HCT116 (cell line): ENCODE data around the gene KRT86. TPM values are rescaled to one million over a fixed set of nuclear protein-coding genes. Genes with fewer than 3 reads are reported as not detected.

Experiments used
- ATAC-seq: fragments of 200-7000 bp; cut with Tn5 transposase; 2 replicates; pipeline ENCODE4 v1.9.1; 2020; ENCODE audit warnings: mild to moderate bottlenecking, moderate library complexity
- BruUV-seq: library from RNA; stranded (reverse); fragments of 400-500 nt; replicated peaks from 2 replicates; lab custom pipeline; 2021; lab: Mats Ljungman, UMichigan
- CTCF ChIA-PET: fragments of 300-600 bp; sonication (Branson Sonifier 250); formaldehyde crosslinking; loops from one replicate; lab custom pipeline; 2021; ENCODE audit warnings: antibody characterized with exemption; lab: Charles Lee
- POLR2A ChIA-PET: fragments of 300-600, 350-600 bp; sonication (Branson Sonifier 250); formaldehyde crosslinking; loops from one replicate; lab custom pipeline; 2021; ENCODE audit warnings: antibody characterized with exemption; lab: Charles Lee
- RAD21 ChIA-PET, 2 experiments: fragments of 300-600 bp; sonication (Branson Sonifier 250); formaldehyde crosslinking; loops; one replicate each; lab custom pipeline; 2023; ENCODE audit warnings: low total read pairs in 2 of 2; ENCODE audit not compliant: uncharacterized antibody in 2 of 2, unreplicated experiment in 2 of 2, low non-redundant PET in 1 of 2; lab: Charles Lee
- DNase-seq: peaks from one replicate; pipeline ENCODE4 v3.0.0-alpha.2; 2010; ENCODE audit warnings: low read depth, low spot score
- H2AFZ ChIP-seq: fragments of 200-600 bp; shearing (Covaris generic), sonication (generic); 2 replicates; pipeline ENCODE4 v1.6.1; 2017; ENCODE audit warnings: low read depth, mixed run types, mixed read lengths, antibody characterized with exemption, low read length; ENCODE audit not compliant: poor library complexity, severe bottlenecking
- H3K27ac ChIP-seq: 2 replicates; pipeline ENCODE4 v1.5.1; 2012; ENCODE audit warnings: low read depth, low read length
- H3K27me3 ChIP-seq: fragments of 200-600 bp; sonication (generic); 2 replicates; pipeline ENCODE4 v1.6.1; 2016; ENCODE audit warnings: mixed run types, low read length, mixed read lengths; ENCODE audit not compliant: insufficient read depth
- H3K36me3 ChIP-seq, 2 experiments: fragments of 200-500 bp in 1 of 2; fragments of 200-600 bp in 1 of 2; sonication (Bioruptor generic) in 1 of 2; sonication (generic) in 1 of 2; 2 replicates each; pipeline versions ENCODE4 v1.5.1 to v1.6.1; 2014 to 2016; ENCODE audit warnings: low read length in 2 of 2, inconsistent platforms in 1 of 2, mixed read lengths in 1 of 2, mixed run types in 1 of 2; ENCODE audit not compliant: insufficient read depth in 2 of 2, control insufficient read depth in 1 of 2
- H3K4me1 ChIP-seq, 2 experiments: fragments of 200-600 bp in 1 of 2; sonication (generic) in 1 of 2; 2 replicates each; pipeline versions ENCODE4 v1.5.1 to v1.6.1; 2012 to 2017; ENCODE audit warnings: low read length in 2 of 2, inconsistent platforms in 1 of 2, mild to moderate bottlenecking in 1 of 2, mixed read lengths in 1 of 2, mixed run types in 1 of 2, moderate library complexity in 1 of 2; ENCODE audit not compliant: insufficient read depth in 2 of 2, control insufficient read depth in 1 of 2
- H3K4me2 ChIP-seq: fragments of 200-600 bp; sonication (generic); 2 replicates; pipeline ENCODE4 v1.6.1; 2017; ENCODE audit warnings: mixed run types, low read length, mixed read lengths
- H3K4me3 ChIP-seq, 2 experiments: fragments of 200-600 bp in 1 of 2; sonication (generic) in 1 of 2; replicated peaks in 1 of 2; 2 replicates each; pipeline ENCODE4 v1.5.1; 2011 to 2016; ENCODE audit warnings: low read length in 2 of 2, control low read depth in 1 of 2, low read depth in 1 of 2, mild to moderate bottlenecking in 1 of 2, mixed read lengths in 1 of 2, mixed run types in 1 of 2
- H3K79me2 ChIP-seq: fragments of 200-600 bp; sonication (generic); 2 replicates; pipeline ENCODE4 v1.6.1; 2017; ENCODE audit warnings: mild to moderate bottlenecking, mixed run types, low read length, moderate library complexity, mixed read lengths; ENCODE audit not compliant: insufficient read depth
- H3K9ac ChIP-seq: fragments of 200-600 bp; sonication (generic); 2 replicates; pipeline ENCODE4 v1.6.1; 2016; ENCODE audit warnings: low read length, mixed read lengths
- H3K9me2 ChIP-seq: fragments of 200-600 bp; sonication (generic), shearing (Covaris generic); 2 replicates; pipeline ENCODE4 v1.6.1; 2017; ENCODE audit warnings: mixed run types, mild to moderate bottlenecking, moderate library complexity; ENCODE audit not compliant: insufficient read depth
- H3K9me3 ChIP-seq, 2 experiments: fragments of 200-500 bp in 1 of 2; fragments of 200-600 bp in 1 of 2; sonication (Bioruptor generic) in 1 of 2; sonication (generic) in 1 of 2; 2 replicates each; pipeline ENCODE4 v1.6.1; 2014 to 2017; ENCODE audit warnings: low read length in 2 of 2, mixed read lengths in 2 of 2, inconsistent platforms in 1 of 2, low read depth in 1 of 2, mild to moderate bottlenecking in 1 of 2, mixed run types in 1 of 2, moderate library complexity in 1 of 2; ENCODE audit not compliant: control insufficient read depth in 1 of 2, insufficient read depth in 1 of 2
- H4K20me1 ChIP-seq: fragments of 200-600 bp; sonication (generic), shearing (Covaris generic); 2 replicates; pipeline ENCODE4 v1.6.1; 2017; ENCODE audit warnings: mixed run types, mild to moderate bottlenecking, moderate library complexity; ENCODE audit not compliant: insufficient read depth
- CTCF ChIP-seq, 3 experiments: fragments of 200-600 bp in 1 of 3; sonication (generic) in 1 of 3; IDR thresholded peaks in 2 of 3; conservative IDR thresholded peaks in 1 of 3; 2 replicates each; pipeline ENCODE4 v1.5.1; 2012 to 2017; ENCODE audit warnings: low read depth in 2 of 3, low read length in 2 of 3, antibody characterized with exemption in 1 of 3, borderline replicate concordance in 1 of 3, control low read depth in 1 of 3, mild to moderate bottlenecking in 1 of 3, mixed read lengths in 1 of 3, mixed run types in 1 of 3, moderate library complexity in 1 of 3; ENCODE audit not compliant: insufficient read depth in 1 of 3
- EGR1 ChIP-seq: IDR thresholded peaks from 2 replicates; pipeline ENCODE4 v1.6.1; 2012; ENCODE audit warnings: low read depth
- EZH2 ChIP-seq: fragments of 200-600 bp; sonication (generic); IDR thresholded peaks from 2 replicates; pipeline ENCODE4 v1.6.1; 2017; ENCODE audit warnings: antibody characterized with exemption, mixed run types
- EZH2phosphoT487 ChIP-seq: fragments of 200-600 bp; IDR thresholded peaks from 2 replicates; pipeline ENCODE4 v1.6.1; 2018; ENCODE audit warnings: antibody characterized with exemption, borderline replicate concordance
- JUND ChIP-seq: IDR thresholded peaks from 2 replicates; pipeline ENCODE4 v1.6.1; 2012
- POLR2A ChIP-seq: IDR thresholded peaks from 2 replicates; pipeline ENCODE4 v1.7.0; 2011; ENCODE audit warnings: borderline replicate concordance; ENCODE audit not compliant: insufficient read depth, insufficient read length; ENCODE audit errors: extremely low read depth
- POLR2AphosphoS5 ChIP-seq: IDR thresholded peaks from 2 replicates; pipeline ENCODE4 v1.6.1; 2011; ENCODE audit warnings: mild to moderate bottlenecking, low read depth, low read length, moderate library complexity
- SP1 ChIP-seq: IDR thresholded peaks from 2 replicates; pipeline ENCODE4 v1.6.1; 2012; ENCODE audit warnings: low read depth
- SRF ChIP-seq: IDR thresholded peaks from 2 replicates; pipeline ENCODE4 v1.6.1; 2012; ENCODE audit warnings: low read depth
- ZFX ChIP-seq: fragments of 450-650 bp; IDR thresholded peaks from 2 replicates; pipeline ENCODE4 v1.6.1; 2017
- ZNF274 ChIP-seq: fragments of 200-500 bp; sonication (Bioruptor generic); IDR thresholded peaks from 2 replicates; pipeline ENCODE4 v1.6.1; 2014; ENCODE audit warnings: mild to moderate bottlenecking, low read depth, low read length, inconsistent platforms
- intact Hi-C: fragments of 100-400 bp; cut with micrococcal nuclease; formaldehyde crosslinking; loops from 2 replicates; pipeline ENCODE4 v1.10.0; 2022
- total RNA-seq: library from RNA; stranded (reverse); gene quantifications from one replicate; pipeline ENCODE4 v1.2.1, GENCODE V29; 2021; ENCODE audit not compliant: unreplicated experiment
- TF ChIP-seq, protein P1 (sequence below): IDR thresholded peaks from 2 replicates; pipeline ENCODE4 v1.6.1; 2011; ENCODE audit warnings: mild to moderate bottlenecking, low read length, moderate library complexity; ENCODE audit not compliant: insufficient replicate concordance; ENCODE audit errors: extremely low read depth
- TF ChIP-seq, protein P2 (sequence below): IDR thresholded peaks from 2 replicates; pipeline ENCODE4 v1.6.1; 2012
- TF ChIP-seq, protein P3 (sequence below): IDR thresholded peaks from 2 replicates; pipeline ENCODE4 v1.6.1; 2012

Gene KRT86
- total RNA-seq, 1 experiment from 2014 or later: 1.5 TPM

DNA sequence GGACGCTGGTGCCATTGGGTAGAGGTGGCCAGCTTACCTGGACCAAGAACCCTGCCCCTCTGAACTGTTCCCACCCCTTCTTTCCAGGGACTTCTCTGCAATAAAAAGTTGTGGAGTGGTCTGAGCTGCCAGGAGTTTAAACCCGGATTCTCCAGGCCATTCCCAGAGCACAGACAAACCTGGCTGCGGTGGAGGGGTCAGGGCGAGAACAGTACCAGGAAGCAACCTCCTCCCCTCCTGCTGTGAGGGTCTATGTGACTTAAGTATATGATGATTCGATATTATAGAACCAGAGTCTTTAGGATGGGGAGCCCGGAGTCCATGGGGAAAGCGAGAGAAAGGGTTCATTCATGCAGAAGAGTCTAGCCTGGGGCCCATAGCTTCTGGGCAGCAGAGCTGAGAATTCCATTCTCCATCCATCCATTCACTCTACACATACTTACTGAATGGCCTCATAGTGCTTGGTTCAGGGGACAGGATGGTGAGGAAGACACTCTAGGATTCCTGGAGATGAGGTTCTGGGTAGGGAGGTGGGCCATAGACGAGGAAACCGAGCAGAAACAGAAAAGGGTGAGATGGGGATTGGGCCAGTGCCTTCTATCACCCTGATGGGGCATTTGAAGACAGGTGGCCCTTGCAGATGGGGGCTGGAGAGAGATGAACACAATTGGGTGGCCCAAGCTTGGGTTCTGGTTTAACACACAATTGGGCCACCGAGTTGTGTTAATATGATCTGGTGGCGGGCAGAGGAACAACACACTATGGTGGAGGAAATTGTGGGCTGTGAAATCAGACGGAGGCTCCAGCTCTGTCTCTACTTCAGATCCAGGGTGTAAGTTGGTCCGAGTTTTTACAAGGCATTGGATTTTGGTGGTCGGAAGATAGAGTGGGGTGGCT, 5.2 kb downstream of the KRT86 start:
- Histone ChIP-seq H4K20me1 (no peaks in the 10 kb centered on the region), H2AFZ (no peak overlapping the region), H3K9me3 (no peaks in the 10 kb centered on the region), H3K4me1 (peaks cover 48 to 73% of the 10 kb centered on the region in 2 experiments), H3K79me2 (no peaks in the 10 kb centered on the region), H3K9me2 (no peaks in the 10 kb centered on the region), H3K4me3 (peak overlapping the region in 1 of 2 experiments; percentile 34; a peak in 1 of 4 replicates), H3K27me3 (no peaks in the 10 kb centered on the region), H3K9ac (peak overlapping the region; percentile 69), H3K36me3 (no peaks in the 10 kb centered on the region), H3K27ac (peak overlapping the region; percentile 73)
- CTCF ChIA-PET: interaction anchor here (0.5 to 5.1 kb wide), 40 partner anchors 9 to 591 kb away, joined by 3 to 35 read pairs (median 6); partner anchors contain the start of gene KRT80
- RAD21 ChIA-PET: interaction anchor here (0.6 to 1.8 kb wide), 7 partner anchors 36 to 123 kb away, joined by 3 to 9 read pairs (median 3); no protein-coding TSS in a partner anchor
- intact Hi-C loops: loop anchor here (1.0 to 5.0 kb wide), 4 partner anchors 48 to 593 kb away; no protein-coding TSS in a partner anchor
- POLR2A ChIA-PET: interaction anchor here (0.8 to 6.1 kb wide), 28 partner anchors 9 to 247 kb away, joined by 3 to 41 read pairs (median 6); partner anchors contain the start of gene KRT80
- no peak for ATAC-seq
- DNase-seq: no peak
- BruUV-seq: TSS peak; percentile 83
- TF ChIP-seq ZFX (no peak), SRF (no peak), EZH2phosphoT487 (no peak), CTCF (IDR thresholded peaks at IDR 0.05 in 2 of 3, conservative IDR thresholded peaks at IDR 0.05 in 1 of 3; ENCODE audit: borderline replicate concordance in 1 of 3, insufficient read depth in 1 of 3, low read depth in 2 of 3, low read length in 2 of 3) (no peak), ZNF274 (no peak), EZH2 (no peak), POLR2A (no peak), SP1 (no peak), JUND (no peak), EGR1 (no peak), POLR2AphosphoS5 (no peak; the same call in 1 of the 2 replicates)
- TF ChIP-seq, protein P1, sequence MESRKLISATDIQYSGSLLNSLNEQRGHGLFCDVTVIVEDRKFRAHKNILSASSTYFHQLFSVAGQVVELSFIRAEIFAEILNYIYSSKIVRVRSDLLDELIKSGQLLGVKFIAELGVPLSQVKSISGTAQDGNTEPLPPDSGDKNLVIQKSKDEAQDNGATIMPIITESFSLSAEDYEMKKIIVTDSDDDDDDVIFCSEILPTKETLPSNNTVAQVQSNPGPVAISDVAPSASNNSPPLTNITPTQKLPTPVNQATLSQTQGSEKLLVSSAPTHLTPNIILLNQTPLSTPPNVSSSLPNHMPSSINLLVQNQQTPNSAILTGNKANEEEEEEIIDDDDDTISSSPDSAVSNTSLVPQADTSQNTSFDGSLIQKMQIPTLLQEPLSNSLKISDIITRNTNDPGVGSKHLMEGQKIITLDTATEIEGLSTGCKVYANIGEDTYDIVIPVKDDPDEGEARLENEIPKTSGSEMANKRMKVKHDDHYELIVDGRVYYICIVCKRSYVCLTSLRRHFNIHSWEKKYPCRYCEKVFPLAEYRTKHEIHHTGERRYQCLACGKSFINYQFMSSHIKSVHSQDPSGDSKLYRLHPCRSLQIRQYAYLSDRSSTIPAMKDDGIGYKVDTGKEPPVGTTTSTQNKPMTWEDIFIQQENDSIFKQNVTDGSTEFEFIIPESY: no peak
- TF ChIP-seq, protein P2, sequence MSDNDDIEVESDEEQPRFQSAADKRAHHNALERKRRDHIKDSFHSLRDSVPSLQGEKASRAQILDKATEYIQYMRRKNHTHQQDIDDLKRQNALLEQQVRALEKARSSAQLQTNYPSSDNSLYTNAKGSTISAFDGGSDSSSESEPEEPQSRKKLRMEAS: no peak
- TF ChIP-seq, protein P3, sequence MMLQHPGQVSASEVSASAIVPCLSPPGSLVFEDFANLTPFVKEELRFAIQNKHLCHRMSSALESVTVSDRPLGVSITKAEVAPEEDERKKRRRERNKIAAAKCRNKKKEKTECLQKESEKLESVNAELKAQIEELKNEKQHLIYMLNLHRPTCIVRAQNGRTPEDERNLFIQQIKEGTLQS: no peak
- TF ChIP-seq, all 23 proteins: peak for 0
- H3K4me2 ChIP-seq: peak overlapping the region; percentile 88
